HG03460 (cell line): ENCODE data around the gene MYRF.

Source experiments
- ATAC-seq: cut with Tn5 transposase; IDR thresholded peaks from one replicate; pipeline ENCODE4 v1.9.1; 2021; ENCODE audit not compliant: unreplicated experiment

Gene MYRF

DNA sequence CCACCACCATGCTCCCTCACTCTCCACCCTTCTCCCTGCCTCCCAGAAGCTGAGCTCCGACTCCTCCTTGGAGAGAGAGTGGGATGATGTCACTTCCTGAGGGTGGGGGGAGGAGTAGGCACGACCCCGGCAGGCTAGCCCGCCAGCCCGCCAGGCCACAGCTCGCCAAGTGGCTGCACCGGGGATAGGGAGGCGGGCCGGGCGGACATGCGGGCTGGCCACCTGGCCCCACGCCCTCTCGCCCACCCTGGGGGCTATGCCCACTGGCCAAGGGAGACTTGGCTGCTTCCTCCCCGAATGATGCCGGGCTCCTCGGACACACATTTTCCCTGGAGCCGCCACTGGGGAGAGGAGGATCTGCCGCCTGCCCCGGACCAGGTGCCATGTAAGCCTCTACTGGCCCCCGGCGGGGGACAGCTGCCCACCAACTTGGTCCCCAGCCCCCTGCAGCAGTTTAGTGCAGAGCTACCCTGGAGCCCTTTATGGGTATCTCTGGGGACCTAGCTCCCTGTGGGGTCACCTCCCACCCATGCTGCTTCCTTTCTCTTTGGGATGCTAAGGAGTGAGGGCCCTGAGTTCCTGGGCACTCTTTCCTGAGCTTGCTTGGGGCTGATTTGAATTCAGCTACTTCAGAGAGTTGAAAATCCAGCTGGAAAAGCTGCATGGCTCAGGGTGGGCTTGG is 33.7 kb upstream of the MYRF start:
- no peak for ATAC-seq

- ATAC-seq = no peak
Measured at GRCh38 chr11:61719978-61720377, 32.5 kb upstream of the MYRF start.

- ATAC-seq = no peak
Measured at GRCh38 chr11:61720597-61720996, 31.8 kb upstream of the MYRF start.

DNA sequence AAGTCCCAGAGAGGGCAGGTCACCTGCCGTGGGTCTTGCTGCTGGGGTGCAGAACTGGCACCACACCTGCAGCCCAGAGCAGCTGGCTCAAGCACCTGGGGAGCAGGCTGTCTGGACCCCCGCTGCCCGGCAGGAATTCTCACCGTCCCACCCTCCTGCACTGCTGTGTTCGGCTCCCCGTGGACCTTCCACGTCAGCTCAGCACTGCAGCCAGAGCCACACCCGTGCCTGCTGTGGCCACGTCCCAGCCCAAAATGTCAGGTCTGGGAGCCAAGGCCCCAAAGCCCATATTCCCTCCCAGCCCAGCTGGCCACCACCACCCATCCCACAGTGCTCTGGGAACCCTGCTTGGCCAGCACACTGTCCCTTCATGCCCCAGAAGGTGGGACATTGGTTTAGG is 28.0 kb upstream of the MYRF start:
- no peak for ATAC-seq

DNA sequence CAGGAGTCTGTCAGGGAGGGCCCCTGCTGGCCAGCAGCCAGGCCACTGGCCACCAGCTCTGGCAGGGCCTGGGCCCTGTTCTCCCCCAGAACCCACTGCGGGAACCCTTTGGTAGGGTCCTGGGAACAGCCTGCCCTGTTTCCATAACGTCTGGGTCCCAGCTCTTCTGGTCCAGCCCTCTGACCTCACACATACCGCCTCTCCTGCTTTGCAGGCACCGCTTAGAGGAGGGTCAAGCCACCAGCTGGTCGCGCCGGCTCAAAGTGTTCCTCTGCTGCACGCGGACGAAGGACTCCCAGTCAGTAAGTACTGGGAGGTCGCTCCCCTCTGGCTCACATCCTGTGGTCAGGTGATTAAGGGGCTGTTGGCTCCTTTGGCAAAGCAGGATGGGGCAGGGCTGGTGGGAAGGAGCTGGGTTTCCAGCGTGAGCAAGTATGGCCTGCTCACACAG is 26.6 kb upstream of the MYRF start:
- ATAC-seq = no peak

DNA sequence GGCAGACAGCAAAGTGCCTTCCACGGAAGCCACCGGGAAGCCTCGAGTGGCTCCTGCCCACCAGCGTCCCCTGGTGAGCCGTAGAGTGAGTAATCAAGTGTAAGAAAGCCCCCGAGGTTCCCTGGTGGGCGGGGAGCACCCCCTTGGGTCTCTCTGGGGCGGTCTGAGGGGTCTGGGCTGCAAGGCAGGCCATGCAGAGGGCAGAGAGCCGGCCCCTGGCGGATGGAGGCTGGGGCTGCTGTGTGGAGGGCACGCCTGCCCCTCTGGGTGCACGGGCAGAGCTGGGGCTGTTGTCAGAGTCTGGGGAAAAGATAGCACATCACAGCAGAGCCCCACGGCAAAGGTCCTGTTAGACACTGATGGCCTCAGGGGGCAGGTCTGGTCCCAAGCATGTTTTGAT is 25.7 kb upstream of the MYRF start:
- no peak for ATAC-seq

- ATAC-seq = no peak
Measured at GRCh38 chr11:61727401-61727811, 25.0 kb upstream of the MYRF start.

- ATAC-seq = no peak
Measured at GRCh38 chr11:61728066-61728939, 24.1 kb upstream of the MYRF start.

DNA sequence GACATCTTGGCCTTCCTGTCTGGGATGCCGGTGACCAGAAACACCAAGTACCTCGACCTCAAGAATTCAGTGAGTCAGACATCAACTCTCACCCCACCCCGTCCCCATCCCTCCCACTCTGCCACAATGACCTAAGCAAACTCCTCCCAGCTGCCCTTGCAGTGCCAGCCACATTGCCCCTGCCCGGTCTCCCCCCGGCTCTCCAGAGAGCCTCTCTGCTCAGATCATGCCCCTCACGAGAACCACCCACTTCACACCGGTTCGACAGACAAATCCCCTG is 23.6 kb upstream of the MYRF start:
- ATAC-seq = no peak

- no peak for ATAC-seq
Measured at GRCh38 chr11:61730240-61730994, 22.0 kb upstream of the MYRF start.

DNA sequence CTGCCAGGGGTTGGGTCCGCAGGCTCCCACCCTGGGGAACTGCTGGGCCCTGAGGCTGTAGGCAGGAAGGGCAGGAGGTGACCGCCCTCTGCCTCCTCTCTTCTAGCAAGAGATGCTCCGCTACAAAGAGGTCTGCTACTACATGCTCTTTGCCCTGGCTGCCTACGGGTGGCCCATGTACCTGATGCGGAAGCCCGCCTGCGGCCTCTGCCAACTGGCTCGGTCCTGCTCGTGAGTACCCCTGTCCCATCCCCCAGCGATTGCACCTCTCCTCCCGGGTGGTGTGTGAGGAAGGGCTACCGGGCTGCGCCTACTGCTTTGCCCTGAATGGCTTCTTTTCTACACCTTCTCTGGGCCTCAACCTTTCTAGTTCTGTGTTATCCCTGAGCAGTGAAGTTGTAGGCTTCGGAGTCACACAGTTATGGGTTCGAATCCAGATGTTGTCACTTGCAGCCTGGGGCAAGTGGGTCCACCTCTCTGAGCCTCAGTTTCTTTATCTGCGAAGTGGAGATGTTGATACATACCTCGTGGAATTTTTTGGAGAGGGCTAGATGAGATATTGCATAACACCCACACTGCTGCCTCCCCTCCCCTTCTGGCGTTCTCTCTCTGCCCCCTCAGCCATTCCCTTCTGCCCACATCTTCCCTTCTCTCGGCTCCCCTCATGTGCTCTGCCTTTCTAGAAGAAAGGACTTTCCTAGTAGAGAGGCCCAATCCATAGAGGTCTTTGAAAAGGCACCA is 21.1 kb upstream of the MYRF start:
- ATAC-seq = no peak

DNA sequence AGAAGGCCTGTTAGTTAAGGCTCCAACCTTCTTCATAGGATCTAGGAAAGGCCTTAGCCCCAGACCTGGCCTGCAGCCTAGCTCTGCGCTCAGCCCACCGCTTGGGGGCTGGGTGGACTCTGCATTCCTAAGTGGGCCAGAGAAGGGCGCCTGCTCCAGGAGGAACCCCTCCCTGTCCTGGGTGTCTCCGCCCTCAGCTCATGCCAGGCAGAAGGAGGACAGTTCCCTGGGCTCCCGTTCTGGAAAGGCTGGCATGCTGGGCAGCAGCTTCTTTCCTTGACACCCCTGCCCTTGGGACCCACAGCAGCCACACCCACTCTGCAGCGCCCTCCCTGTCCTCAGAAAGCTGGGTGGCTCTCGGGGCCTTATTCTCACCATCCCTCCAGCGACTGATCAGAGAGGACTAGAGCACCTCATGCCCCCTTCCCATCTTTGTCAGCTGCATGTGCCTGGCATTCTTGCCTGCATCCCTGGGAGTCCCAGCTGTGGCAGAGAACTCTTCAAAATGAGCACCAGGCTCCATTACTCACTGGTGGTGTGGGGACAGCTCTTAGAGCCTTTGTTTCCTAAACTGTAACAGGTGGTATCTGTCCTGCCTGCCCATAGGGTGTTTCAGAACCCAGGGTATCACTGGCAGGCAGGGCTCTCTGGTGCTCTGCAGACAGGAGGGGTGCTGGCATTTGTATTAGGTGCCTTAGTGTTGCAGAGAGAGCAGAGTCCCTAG is 20.3 kb upstream of the MYRF start:
- no peak for ATAC-seq

GRCh38 chr11:61732705-61733104 is 19.7 kb upstream of the MYRF start:
- ATAC-seq = no peak

DNA sequence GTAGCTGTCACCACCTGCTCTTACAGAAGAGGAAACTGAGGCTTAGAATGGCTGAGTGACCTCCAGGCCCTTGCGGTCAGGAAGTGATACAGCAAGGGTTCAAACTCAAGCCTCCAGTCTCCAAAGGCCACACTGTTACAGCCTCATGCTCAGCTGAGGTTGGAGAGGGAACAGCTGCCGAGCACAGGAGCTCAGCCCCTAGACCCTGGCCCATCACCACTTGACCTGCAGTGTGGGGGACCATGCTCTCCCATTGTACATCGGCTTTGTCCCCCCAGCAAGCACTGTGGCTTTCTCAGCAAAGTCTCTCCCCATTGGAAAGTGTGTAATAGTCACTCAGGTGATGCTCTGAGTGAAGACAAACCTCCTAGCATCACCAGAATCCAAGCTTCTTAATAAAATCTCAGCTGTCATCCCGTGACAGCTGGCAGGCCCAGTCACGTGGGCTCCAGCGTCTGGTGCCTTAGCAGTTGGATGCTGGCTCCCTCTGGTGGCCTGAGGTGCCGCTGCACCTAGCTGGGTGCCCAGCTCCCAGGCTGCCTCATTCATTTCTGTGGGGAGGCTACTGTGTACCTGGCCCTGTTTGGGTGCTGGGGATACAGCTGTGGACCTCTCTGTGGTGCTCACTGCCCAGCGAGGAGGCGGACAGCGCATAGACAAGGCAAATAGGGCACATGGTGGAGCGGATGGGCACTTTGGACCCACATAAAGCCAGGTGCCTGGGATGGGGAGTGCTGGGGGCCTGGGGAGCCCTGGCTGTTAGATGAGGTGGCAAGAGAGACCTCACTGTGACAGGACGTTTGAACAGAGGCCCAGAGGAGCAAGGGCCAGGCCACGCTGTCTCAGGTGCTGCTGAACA is 19.1 kb upstream of the MYRF start:
- ATAC-seq = peak; percentile 75

- no peak for ATAC-seq
Measured at GRCh38 chr11:61734767-61735166, 17.7 kb upstream of the MYRF start.

GRCh38 chr11:61735391-61735790 is 17.0 kb upstream of the MYRF start:
- no peak for ATAC-seq

DNA sequence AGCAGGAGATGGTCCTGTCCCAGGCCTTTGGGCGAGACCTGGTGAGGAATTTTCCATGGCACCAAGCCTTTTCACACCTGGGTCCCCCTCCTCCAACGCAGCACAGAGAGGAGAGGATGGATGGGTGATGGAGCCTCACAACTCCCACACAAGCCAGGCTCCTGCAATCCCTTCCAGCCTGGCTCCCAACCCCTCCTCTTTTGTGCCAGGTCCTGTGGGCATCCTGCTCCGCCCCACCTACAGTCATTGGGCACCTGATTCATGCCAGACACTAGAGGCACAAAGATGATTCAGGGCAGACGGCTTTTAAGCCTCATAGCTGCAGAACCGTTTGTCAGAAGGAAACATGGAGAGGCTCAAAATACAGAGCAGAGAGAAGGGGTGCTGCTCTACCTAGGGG is 16.1 kb upstream of the MYRF start:
- no peak for ATAC-seq

GRCh38 chr11:61737131-61737530 is 15.3 kb upstream of the MYRF start:
- ATAC-seq = no peak

DNA sequence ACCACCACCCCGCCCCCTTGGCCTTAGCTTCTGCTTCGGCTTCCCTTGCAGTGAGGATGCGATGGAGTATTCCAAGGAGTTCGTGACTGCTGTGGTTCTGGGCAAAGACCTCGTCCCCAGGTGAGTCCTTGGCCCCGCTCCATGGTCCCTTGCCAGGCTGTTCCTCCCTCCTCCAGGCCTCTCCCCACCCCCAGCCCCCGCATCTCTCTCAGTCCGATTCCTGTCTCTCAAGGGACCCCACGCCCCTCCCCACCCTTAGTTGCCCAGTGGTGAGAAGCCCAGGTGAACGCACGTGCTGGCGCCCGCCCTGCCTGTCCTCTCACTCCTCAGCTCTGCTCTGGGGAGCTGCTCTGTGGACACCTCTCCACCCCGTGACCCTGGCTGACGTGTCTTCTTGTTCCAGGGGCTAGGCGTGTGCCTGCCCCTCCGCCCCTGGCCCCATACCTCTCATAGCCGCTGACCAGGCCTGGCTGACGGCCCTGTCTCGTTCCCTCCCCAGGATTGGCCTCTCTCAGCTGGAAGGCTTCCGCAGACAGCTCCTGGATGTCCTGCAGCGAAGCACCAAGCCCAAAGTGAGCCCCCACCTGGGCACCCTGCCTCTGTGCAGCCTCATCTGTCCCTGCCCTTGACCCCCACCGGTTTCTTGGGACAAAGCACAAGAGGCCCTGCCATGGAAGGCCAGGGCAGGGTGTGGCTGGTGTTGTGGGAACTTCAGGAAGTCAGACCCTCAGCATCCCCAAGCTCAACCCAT is 14.6 kb upstream of the MYRF start:
- no peak for ATAC-seq
